Choroid plexus epithelial cell (primary cell): Measurements from ENCODE around the gene EGFL8.

Experiments used
- DNase-seq: peaks from one replicate; pipeline ENCODE4 v3.0.0-alpha.2; 2010; ENCODE audit warnings: low read depth
- H3K4me3 ChIP-seq: 2 replicates; pipeline ENCODE4 v1.5.1; 2011; ENCODE audit warnings: low read depth, mild to moderate bottlenecking, control low read depth, low read length, moderate library complexity
- TF ChIP-seq, protein P1 (sequence below): conservative IDR thresholded peaks from 2 replicates; pipeline ENCODE4 v1.5.1; 2011; ENCODE audit warnings: low read depth, mild to moderate bottlenecking, control low read depth, inconsistent platforms, low read length, moderate library complexity

The EGFL8 gene

GRCh38 chr6:32146287-32146686 lies 18.1 kb upstream of the EGFL8 start:
- H3K4me3 ChIP-seq, result no peak overlapping the region
- TF ChIP-seq, protein P1, sequence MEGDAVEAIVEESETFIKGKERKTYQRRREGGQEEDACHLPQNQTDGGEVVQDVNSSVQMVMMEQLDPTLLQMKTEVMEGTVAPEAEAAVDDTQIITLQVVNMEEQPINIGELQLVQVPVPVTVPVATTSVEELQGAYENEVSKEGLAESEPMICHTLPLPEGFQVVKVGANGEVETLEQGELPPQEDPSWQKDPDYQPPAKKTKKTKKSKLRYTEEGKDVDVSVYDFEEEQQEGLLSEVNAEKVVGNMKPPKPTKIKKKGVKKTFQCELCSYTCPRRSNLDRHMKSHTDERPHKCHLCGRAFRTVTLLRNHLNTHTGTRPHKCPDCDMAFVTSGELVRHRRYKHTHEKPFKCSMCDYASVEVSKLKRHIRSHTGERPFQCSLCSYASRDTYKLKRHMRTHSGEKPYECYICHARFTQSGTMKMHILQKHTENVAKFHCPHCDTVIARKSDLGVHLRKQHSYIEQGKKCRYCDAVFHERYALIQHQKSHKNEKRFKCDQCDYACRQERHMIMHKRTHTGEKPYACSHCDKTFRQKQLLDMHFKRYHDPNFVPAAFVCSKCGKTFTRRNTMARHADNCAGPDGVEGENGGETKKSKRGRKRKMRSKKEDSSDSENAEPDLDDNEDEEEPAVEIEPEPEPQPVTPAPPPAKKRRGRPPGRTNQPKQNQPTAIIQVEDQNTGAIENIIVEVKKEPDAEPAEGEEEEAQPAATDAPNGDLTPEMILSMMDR, result no peak
- DNase-seq, result no peak

DNA sequence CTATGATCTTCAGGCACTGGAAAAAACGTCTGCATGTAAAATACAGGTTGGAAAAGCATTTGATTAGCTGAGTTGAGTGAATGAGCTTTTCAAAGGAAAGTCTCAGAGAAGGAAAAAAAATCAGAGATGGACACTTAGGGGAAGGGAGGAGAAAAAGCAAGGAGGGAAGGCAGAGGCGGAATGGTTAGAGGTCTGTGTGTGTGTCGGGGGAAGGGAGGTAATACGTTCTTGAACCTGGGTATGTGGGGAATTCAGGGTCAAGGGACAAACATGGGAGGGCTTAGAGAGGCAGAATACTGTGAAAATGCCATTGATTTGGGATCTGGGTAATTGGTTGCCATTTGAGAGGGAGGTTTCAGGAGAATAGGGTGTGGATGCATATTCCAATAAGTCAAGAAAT lies 17.7 kb upstream of the EGFL8 start:
- no peak overlapping the region for H3K4me3 ChIP-seq
- TF ChIP-seq, protein P1, result no peak
- DNase-seq, result no peak

- no peak overlapping the region for H3K4me3 ChIP-seq
Measured at GRCh38 chr6:32147401-32148132, 16.8 kb upstream of the EGFL8 start.

GRCh38 chr6:32148289-32149091 lies 15.9 kb upstream of the EGFL8 start:
- peak; percentile 78 for DNase-seq
- TF ChIP-seq, protein P1, result peak; percentile 45

More at GRCh38 chr6:32147401-32148132, 16.8 kb upstream of the EGFL8 start:
- no peak for DNase-seq
- TF ChIP-seq, protein P1, result no peak

DNA sequence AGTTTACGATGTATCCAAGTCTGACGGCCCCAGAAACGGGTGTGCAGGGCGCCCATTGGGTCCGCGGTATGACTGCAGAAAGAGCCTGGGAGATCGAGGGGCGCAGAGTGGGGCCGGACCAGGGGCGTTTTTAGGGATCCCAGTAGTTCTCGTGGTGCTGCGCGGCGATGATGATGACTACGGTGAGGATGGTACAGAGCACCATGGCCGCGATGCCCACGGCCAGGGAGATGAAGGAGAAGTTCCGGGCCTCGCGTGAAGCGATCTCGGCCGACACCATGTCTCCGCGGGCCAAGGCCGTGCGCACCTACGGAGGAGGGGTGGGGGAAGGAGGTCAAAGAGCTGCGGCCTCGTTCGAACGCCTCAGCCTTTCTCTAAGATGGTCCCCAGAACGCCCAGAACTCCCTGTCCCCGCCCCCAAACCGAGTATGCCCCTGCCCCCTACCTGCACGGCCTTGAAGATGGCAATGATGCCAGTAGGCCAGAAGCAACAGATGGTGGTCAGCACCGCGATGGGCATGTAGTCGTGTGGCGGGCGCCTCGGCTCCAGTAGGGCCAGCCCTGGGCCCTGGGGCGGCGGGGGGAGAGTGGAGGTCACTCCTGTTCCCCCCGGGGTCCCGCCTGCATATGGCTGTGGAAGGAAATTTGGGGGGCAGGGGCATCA lies 15.2 kb upstream of the EGFL8 start:
- DNase-seq, result no peak
- peak overlapping the region; percentile 47 for H3K4me3 ChIP-seq
- TF ChIP-seq, protein P1, result no peak

More at GRCh38 chr6:32148289-32149091, 15.9 kb upstream of the EGFL8 start:
- peak overlapping the region; percentile 47 for H3K4me3 ChIP-seq

DNA sequence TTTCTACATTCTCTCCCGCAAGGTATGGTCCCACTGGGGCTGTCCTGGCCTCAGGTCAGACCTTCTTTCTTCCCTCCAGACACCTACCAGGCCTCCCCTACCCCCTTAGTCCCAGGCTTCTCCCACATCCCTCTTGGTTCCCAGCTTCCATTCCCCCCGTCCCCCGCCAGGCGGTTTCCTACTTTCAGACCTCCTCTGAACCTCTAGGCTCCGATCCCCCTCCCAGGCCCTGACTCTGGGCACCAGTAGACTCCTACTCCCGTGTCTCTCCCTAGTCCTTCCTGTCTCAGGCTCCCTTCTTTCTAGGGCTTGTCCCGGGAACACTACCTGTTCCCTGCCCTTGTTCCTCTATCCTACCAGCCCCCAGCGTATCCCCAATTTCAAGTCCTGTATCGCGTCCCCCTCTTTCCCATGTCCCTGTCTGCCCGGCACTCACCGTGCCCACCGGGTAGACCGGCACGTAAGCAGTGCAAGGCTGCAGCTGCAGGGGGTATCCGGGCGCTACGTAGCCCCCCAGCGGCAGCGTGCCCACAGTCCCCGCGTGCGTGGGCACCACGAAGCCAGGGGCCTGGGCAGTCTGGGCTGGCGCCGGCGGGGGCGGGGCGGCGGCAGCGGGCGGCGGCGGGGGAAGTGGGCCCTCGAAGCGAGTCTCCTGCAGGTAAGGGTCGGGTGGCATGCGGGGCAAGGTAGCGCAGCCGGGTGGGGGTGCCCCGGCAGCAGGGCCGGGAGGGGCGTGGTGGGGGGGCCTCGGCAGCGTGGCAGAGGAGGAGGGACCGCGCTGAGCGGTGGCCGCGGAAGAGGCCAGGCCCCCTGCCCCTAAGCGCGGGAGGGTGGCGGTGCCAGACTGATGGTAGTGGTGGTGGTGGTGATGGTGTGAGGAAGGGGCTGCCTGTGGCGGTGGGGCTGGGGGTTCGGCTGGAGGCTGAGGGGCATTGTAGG lies 14.2 kb upstream of the EGFL8 start:
- H3K4me3 ChIP-seq, result no peak overlapping the region
- TF ChIP-seq, protein P1, result no peak
- no peak for DNase-seq
